ENCODE measurements around the gene PICK1. TPM values are rescaled to one million over a fixed set of nuclear protein-coding genes. Genes with fewer than 3 reads are reported as not detected.

The PICK1 gene
- total RNA-seq: 10 to 100 TPM; 16.5 to 19.0 TPM

DNA sequence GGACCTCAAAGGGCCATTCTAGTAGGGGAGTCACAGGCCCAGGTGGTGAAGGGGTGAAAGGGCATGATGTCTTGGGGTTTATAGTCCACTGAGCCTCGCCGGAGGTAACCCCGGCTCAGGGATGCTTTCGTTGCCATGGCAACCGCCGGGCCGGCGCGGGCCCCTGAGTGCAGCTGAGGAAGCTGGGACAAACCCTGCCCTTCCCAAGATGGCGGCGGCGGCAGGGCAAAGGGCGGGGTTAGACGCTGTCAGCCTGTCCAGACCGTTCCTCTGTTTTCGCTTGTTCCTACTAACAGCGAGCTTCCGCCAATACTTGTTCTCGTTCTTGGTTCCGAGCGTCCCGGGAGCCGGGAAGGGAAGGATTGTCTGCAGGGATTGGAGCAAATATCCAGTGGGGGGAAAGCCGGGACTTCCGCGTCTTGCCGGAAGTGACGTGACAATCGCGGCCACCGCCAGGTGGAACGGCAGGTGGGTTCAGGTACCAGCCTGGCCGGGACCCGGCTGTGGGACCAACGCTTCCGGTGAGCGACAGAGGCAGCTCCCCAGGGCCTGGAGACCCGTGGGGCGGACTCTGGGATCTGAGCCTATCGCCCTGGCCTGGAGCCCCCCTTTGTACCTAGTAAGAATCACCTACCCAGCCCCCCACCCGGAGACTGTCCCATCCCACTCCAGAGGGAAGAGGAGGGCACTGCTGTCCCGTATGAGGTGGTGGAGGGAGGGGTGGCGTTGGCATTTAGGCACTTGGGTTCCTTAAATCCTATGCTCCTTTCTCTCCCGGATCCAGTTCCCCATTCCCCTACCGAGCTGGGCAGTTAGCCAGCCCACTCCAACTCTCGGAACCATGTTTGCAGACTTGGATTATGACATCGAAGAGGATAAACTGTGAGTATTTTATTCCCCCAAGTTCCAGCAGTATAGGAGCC lies at the start of gene PICK1:
TSS of gene PICK1 (plus strand) at position 436 of the 923 bp plus-strand sequence. CDS start at position 842, 406 bp downstream.

DNA sequence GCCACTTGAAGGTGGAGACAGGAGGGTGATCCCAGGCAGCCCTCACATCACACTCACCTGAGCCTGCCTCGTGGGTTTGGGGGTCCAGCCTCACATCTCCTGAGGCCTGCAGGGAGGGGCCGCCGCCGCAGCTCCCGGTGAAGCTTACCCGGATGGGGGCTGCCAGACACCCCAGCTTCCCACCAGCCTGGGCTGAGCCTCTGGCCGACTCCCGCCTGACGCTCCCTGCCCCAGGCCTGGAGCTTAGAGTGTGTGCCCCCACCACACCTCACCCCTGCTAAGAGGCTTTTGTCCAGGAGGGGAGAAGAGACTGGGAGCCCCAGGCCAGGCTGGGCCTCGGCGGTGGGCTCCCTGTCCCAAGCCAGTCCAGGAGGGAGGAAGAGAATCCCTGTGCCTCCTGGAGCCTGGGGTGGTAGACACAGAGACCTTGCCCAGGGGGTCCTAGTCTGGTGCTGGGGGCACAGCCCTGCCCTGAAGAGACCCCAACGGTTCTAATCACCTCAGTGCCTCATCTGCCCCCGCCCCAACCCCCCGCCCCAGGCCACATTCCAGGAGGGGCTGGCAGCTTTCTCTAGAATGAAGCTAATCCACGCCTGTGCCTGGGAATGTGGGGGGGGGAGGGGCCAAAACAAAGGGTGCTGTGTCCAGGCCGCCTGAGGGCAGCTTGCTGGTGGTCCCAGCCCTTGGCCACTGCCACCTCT lies 26.9 kb downstream of the PICK1 start, which contains the start of gene SLC16A8:
TSS of gene SLC16A8 (minus strand) at position 254 of the 701 bp plus-strand sequence. CDS start 1,311 bp downstream, outside the sequence.

DNA sequence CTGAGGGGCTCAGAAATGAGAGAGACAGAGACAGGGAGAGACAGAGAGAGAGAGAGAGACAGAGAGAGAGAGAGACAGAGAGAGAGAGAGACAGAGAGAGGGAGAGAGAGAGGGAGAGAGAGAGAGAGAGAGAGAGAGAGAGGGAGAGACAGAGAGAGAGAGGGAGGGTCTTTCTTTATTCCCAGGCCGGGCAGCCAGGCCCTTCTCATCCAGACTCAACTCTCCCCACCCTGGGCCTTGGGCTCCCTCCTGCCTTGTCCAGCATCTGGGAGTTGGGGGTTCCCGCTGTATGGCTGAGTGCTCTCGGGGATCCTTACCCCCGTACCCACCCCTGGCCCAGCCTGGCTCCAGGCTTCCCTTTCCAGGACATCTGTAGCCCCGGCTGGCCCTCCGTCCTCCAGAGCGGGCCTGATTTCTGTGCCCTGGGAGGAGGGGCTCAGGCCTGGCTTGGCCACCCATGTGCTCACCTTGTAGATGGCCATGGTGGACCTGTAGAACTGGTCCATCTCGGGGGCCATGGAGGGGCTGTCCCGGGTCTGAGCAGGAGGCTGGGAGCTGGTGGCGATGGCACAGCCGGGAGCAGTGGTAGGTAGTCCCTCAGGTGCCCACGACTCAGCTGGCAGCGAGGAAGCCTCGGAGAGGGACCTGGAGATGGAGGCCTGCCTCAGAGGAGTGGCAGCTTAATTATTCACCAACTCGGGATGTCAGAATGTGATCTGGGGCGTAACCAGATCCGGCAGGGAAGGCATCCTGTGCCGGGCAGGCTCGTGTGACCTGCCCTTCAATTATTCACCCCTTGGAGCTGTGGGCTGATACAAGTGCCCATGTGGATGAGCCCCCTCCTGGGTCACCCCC lies 53.0 kb downstream of the PICK1 start, which contains the start of gene BAIAP2L2:
TSS of gene BAIAP2L2 (minus strand) at position 677 of the 855 bp plus-strand sequence. CDS start at position 518, 159 bp downstream.

Other genes with a start within 250 kb of the PICK1 start
- 10 to 100 TPM; 12.3 to 13.0 TPM for gene GCAT, start 249.5 kb upstream of the PICK1 start, total RNA-seq
- gene GALR3, start 234.0 kb upstream of the PICK1 start, total RNA-seq: not detected
- gene ANKRD54, start 213.1 kb upstream of the PICK1 start, total RNA-seq: 10 to 100 TPM; 19.3 to 19.5 TPM
- gene EIF3L, start 208.0 kb upstream of the PICK1 start, total RNA-seq: 100 to 1,000 TPM; 740 to 742 TPM
- gene MICALL1, start 151.1 kb upstream of the PICK1 start, total RNA-seq: 10 to 100 TPM; 31.6 to 36.1 TPM
- gene C22orf23, start 103.8 kb upstream of the PICK1 start, total RNA-seq: not detected
- gene POLR2F, start 103.7 kb upstream of the PICK1 start, total RNA-seq: 10 to 100 TPM; 54.7 to 56.1 TPM
- not detected for gene SOX10, start 72.8 kb upstream of the PICK1 start, total RNA-seq
- not detected for gene SLC16A8, start 26.8 kb downstream of the PICK1 start, total RNA-seq
- 1 to 10 TPM in 1 of 2 experiments, under 1 TPM in 1; 0.78 to 1.1 TPM for gene BAIAP2L2, start 53.3 kb downstream of the PICK1 start, total RNA-seq
- 10 to 100 TPM; 84.4 to 95.5 TPM for gene PLA2G6, start 124.4 kb downstream of the PICK1 start, total RNA-seq
- gene MAFF, start 144.6 kb downstream of the PICK1 start, total RNA-seq: 1 to 10 TPM; 8.4 to 8.8 TPM
- 10 to 100 TPM; 39.6 to 39.9 TPM for gene TMEM184B, start 215.6 kb downstream of the PICK1 start, total RNA-seq